Rectal smooth muscle tissue (tissue), 1 donor: Measurements from ENCODE around the gene ELL.

Experiments
- H3K27ac ChIP-seq: one replicate; pipeline ENCODE4 v1.7.0; 2013; ENCODE audit warnings: low read depth, low read length, inconsistent platforms
- H3K27me3 ChIP-seq: one replicate; pipeline ENCODE4 v1.7.0; 2013; ENCODE audit warnings: low read length; ENCODE audit not compliant: control insufficient read depth, insufficient read depth
- H3K36me3 ChIP-seq: one replicate; pipeline ENCODE4 v1.7.0; 2013; ENCODE audit warnings: low read length; ENCODE audit not compliant: control insufficient read depth, insufficient read depth
- H3K4me1 ChIP-seq: one replicate; pipeline ENCODE4 v1.7.0; 2013; ENCODE audit warnings: low read length; ENCODE audit not compliant: control insufficient read depth, insufficient read depth
- H3K4me3 ChIP-seq: one replicate; pipeline ENCODE4 v1.7.0; 2013; ENCODE audit warnings: low read length
- H3K9ac ChIP-seq: one replicate; pipeline ENCODE4 v1.7.0; 2013; ENCODE audit warnings: low read length

The ELL gene

DNA sequence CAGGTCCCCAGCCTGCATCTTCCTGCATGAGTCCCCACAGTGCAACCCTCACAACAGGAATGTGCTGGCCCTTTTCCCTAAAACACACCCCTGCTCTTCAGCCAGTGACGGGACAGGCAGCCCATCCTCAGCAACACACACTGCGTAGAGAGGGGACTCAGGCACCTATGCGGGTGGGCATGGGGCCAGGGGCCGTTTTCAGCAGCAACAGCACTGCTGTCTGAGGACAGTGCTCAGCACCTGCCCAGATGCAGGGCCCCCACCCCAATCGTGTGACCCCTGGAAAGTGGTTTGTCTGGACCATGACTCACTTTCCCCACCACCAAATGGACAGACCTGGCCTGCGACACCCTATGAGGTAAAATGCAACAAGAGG is 55.9 kb downstream of the ELL start:
- H3K4me1 ChIP-seq, result peaks cover 26% of the 10 kb centered on the region
- peak overlapping the region; percentile 92 for H3K27ac ChIP-seq
- H3K27me3 ChIP-seq, result no peaks in the 10 kb centered on the region
- peaks cover 7% of the 10 kb centered on the region for H3K36me3 ChIP-seq
- no peak overlapping the region for H3K9ac ChIP-seq
- no peak overlapping the region for H3K4me3 ChIP-seq

- Histone ChIP-seq H3K36me3 (peaks cover 7% of the 10 kb centered on the region), H3K9ac (peak overlapping the region; percentile 64), H3K27me3 (no peaks in the 10 kb centered on the region), H3K4me1 (peaks cover 32% of the 10 kb centered on the region), H3K27ac (peak overlapping the region; percentile 92), H3K4me3 (peak overlapping the region; percentile 29)
Observed at GRCh38 chr19:18465214-18465963, 56.5 kb downstream of the ELL start.

DNA sequence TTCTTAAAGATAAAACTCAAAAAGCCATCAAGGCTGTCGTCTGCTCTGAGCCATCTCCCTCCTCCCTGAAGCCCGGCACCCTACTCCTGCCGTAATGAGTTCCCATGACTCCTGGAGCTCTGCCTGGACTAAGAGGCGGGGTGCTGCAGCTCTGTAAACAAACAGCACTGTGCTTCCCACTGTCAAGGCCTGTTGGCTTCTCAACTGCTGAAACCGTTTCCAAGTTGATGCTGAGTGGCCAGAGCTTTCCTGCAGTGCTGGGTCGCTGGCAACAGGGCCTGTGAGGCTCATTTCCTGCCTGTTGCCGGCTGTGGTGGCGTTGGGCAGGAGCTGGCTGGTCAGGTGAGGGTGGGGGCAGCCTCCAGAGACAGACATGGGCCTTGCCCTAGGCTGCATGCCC is 57.2 kb downstream of the ELL start:
- H3K27me3 ChIP-seq, result no peaks in the 10 kb centered on the region
- peak overlapping the region; percentile 29 for H3K4me3 ChIP-seq
- H3K4me1 ChIP-seq, result peaks cover 37% of the 10 kb centered on the region
- peak overlapping the region; percentile 64 for H3K9ac ChIP-seq
- H3K36me3 ChIP-seq, result peaks cover 7% of the 10 kb centered on the region
- peak overlapping the region; percentile 92 for H3K27ac ChIP-seq

DNA sequence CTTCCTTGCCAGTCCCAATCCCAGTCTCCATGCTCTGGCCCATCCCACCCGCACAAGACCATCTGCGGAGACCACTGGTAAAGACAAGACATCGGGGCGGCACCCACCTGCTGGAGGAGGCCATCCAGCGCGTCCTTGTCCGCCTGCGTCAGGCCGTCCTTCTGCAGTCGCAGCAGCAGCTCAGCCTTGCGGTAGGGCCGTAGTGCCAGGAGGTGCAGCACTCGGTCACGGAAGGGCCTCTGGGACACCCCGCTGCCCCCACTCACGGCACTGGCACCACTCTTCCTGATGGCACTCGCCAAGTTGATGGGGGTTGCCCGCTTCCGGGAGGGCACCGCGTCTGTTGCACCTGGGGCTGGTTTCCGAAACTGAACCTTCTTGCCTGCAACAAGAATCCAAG is 60.4 kb downstream of the ELL start:
- no peaks in the 10 kb centered on the region for H3K27me3 ChIP-seq
- H3K9ac ChIP-seq, result no peak overlapping the region
- H3K4me1 ChIP-seq, result peaks cover 46% of the 10 kb centered on the region
- H3K27ac ChIP-seq, result peak overlapping the region; percentile 81
- no peak overlapping the region for H3K4me3 ChIP-seq
- peaks cover 12% of the 10 kb centered on the region for H3K36me3 ChIP-seq

GRCh38 chr19:18460900-18461299 is 61.0 kb downstream of the ELL start:
- H3K4me3 ChIP-seq, result no peak overlapping the region
- H3K27me3 ChIP-seq, result no peaks in the 10 kb centered on the region
- peak overlapping the region; percentile 81 for H3K27ac ChIP-seq
- H3K9ac ChIP-seq, result no peak overlapping the region
- H3K36me3 ChIP-seq, result peaks cover 12% of the 10 kb centered on the region
- peaks cover 45% of the 10 kb centered on the region for H3K4me1 ChIP-seq

DNA sequence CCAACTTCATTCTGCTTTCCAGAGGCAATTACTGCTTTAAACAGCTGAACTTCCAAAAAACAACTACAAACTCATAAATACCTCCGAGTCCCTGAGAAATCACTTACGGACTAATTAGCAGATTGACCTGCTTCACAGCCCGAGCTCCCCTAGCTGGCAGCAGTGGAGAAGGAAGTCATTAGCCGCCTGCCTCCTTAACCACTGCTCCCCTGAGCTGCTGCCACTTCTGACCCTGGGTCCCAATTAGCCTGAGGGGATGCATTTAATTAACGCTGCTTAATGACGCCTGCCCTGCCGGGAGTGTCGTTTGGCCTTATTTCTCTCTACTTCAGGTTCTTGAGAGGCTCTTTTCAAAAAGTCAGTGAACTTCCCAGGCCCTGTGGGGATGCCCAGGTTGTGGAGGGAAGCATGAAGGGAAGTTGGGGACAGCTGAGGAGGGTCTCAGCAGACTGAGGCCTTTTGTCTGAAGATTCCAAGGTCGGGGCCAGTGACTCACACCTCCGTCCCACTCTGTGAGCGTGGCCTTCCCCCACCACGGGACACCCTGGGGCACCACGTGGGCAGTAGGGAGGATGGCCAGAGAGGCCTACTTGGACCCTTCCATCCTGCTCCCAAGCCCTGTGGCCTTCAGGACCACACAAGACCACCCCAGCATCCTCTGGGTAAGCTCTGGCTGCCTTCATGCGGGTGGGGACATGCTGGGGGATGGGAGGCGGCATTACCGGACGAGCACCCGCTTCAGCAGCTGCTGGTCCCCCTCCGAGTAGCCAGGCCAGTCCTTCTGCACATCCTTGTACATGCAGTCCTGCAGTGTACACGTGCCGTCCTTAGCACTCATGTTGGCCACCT is 64.2 kb downstream of the ELL start:
- peaks cover 26% of the 10 kb centered on the region for H3K4me1 ChIP-seq
- no peak overlapping the region for H3K9ac ChIP-seq
- no peak overlapping the region for H3K4me3 ChIP-seq
- H3K27ac ChIP-seq, result peak overlapping the region; percentile 74
- no peaks in the 10 kb centered on the region for H3K27me3 ChIP-seq
- H3K36me3 ChIP-seq, result peaks cover 9% of the 10 kb centered on the region

GRCh38 chr19:18456974-18457373 is 64.9 kb downstream of the ELL start:
- Histone ChIP-seq H3K4me3 (no peak overlapping the region), H3K27me3 (no peaks in the 10 kb centered on the region), H3K36me3 (peaks cover 9% of the 10 kb centered on the region), H3K9ac (no peak overlapping the region), H3K27ac (peak overlapping the region; percentile 74), H3K4me1 (peaks cover 26% of the 10 kb centered on the region)

- Histone ChIP-seq H3K27ac (peak overlapping the region; percentile 74), H3K36me3 (peaks cover 10% of the 10 kb centered on the region)
Observed at GRCh38 chr19:18456279-18456678, 65.6 kb downstream of the ELL start.

DNA sequence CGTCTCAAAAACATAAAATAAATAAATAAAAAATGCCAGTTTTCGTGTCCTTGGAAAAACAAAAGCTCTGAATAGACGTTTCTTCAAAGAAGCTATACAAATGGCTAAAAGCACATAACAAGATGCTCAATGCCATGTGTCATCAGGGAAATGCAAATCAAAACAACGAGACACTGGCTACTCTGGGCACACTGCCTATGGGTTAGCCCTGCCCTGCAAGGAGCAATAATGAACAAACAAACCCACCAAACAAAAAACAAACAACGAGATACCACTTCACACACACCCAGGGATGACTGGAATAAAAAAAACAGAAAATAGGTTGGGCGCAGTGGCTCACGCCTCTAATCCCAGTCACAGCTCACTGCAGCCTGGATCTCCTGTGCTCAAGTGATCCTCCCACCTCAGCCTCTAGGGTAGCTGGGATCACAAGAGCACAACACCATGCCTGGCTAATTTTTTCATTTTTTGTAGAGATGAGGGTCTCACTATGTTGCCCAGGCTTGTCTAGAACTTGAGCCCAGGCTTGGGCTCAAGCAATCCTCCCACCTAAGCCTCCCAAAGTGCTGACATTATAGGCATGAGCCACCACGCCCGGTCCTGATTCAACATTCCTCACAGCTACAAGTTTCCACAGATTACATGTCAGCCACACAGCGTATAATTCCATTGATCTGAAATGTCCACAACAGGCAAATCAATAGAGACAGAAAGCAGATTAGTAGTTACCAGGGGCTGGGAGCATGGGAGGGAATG is 68.4 kb downstream of the ELL start:
- no peak overlapping the region for H3K27ac ChIP-seq
- H3K9ac ChIP-seq, result no peak overlapping the region
- no peaks in the 10 kb centered on the region for H3K27me3 ChIP-seq
- peaks cover 14% of the 10 kb centered on the region for H3K4me1 ChIP-seq
- no peak overlapping the region for H3K4me3 ChIP-seq
- peaks cover 25% of the 10 kb centered on the region for H3K36me3 ChIP-seq

More at GRCh38 chr19:18456279-18456678, 65.6 kb downstream of the ELL start:
- Histone ChIP-seq H3K4me3 (no peak overlapping the region), H3K9ac (no peak overlapping the region), H3K4me1 (peaks cover 24% of the 10 kb centered on the region), H3K27me3 (no peaks in the 10 kb centered on the region)

DNA sequence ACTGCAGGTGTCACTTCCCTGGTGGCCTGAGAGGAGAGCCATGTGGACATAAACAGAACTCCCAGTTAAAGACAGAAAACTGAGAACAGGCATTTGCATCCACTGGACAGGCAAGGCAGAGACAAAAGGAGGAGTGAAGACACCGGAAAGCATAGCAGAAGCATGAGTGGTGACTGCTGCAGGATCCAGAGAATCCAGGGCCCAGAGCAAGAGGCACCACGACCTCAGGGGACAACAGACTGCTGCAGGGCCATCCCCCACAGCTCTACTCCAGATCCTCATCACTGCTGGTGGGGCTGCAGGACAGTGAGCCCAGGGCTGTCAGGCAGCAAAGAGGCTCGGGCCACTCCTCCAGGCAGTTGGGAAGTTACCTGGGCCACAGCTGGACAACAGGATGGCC is 69.5 kb downstream of the ELL start:
- H3K36me3 ChIP-seq, result peaks cover 25% of the 10 kb centered on the region
- no peak overlapping the region for H3K4me3 ChIP-seq
- H3K9ac ChIP-seq, result no peak overlapping the region
- H3K4me1 ChIP-seq, result peaks cover 13% of the 10 kb centered on the region
- H3K27ac ChIP-seq, result no peak overlapping the region
- no peaks in the 10 kb centered on the region for H3K27me3 ChIP-seq

- Histone ChIP-seq H3K27me3 (no peaks in the 10 kb centered on the region), H3K4me3 (no peak overlapping the region), H3K36me3 (peaks cover 29% of the 10 kb centered on the region), H3K27ac (no peak overlapping the region), H3K9ac (no peak overlapping the region), H3K4me1 (peaks cover 5% of the 10 kb centered on the region)
Observed at GRCh38 chr19:18450931-18451836, 70.7 kb downstream of the ELL start.
